Erythroblast (primary cell): ENCODE results near the gene TPPP.

Experiments used
- GATA1 ChIP-seq: IDR thresholded peaks from 2 replicates; pipeline ENCODE4 v1.6.1; 2011; ENCODE audit warnings: low read depth, mild to moderate bottlenecking, control low read depth, low read length, moderate library complexity
- POLR2A ChIP-seq: IDR thresholded peaks from 2 replicates; pipeline ENCODE4 v1.6.1; 2011; ENCODE audit warnings: mild to moderate bottlenecking, low read length

DNA sequence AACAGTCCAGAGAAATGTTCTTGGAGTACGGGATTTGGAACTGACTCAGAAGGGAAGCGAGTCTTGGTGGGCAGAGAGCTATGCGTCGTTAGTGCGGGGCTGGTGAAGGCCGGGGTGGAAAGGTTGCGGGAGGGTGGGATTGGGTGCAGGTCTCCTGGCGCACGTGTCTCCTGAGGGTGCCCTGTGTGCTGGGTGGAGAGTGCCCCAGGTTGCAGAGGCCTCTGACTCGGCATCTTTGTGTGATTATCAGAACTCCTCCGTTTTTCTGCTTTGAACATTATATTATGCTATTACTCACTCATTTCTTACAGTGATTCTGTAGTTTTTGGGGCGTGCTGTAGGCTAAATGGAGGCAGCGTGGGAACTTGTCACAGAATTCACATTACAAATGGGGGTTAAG lies 69.6 kb downstream of the TPPP start:
- TF ChIP-seq POLR2A (no peak), GATA1 (no peak)
